ENCODE results near the gene PLA2G4D. TPM values are rescaled to one million over a fixed set of nuclear protein-coding genes. Genes with fewer than 3 reads are reported as not detected.

Gene PLA2G4D
- total and polyA plus RNA-seq, 2 donors (not counting 1 experiment from before 2014, with no cell fraction given): not detected

DNA sequence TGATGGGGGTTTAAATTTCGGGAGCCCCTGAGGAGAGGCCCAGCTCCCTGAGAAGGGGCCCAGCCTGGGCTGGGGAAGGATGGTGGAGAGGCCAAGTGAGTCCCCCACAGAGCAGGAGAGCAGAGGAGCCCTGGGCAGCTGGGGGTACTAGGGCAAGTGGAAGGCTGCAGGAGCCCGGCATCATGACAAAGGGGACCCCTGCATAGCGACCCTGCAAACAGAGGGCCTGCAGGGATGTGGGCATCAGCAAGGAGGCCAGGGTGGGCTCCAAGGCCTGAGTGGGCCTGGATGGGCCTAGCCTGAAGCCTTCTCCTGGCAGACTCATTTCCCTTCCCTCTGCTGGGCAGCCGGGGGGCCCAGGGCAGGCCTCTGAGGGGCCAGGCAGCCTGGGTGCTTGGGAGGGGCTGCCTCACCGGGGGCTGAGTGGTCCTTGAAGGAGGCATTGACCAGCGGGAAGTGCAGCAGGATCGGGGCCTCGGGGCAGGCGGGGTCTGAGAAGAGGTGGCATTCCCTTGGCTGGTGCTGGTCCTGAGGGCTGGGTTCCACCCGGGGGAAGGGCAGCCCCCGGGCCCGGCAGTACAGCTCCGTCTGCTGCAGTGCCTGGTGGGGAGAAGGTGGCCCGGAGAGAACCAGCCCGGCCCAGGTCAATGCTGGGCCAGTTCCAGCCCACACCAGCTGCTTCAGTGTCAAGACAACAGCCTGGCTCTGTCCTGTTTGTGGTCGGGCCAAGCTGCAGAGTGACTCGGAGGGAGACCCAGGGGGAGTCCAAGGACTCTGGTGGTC lies 24.7 kb downstream of the PLA2G4D start:
- TF ChIP-seq, protein P1, sequence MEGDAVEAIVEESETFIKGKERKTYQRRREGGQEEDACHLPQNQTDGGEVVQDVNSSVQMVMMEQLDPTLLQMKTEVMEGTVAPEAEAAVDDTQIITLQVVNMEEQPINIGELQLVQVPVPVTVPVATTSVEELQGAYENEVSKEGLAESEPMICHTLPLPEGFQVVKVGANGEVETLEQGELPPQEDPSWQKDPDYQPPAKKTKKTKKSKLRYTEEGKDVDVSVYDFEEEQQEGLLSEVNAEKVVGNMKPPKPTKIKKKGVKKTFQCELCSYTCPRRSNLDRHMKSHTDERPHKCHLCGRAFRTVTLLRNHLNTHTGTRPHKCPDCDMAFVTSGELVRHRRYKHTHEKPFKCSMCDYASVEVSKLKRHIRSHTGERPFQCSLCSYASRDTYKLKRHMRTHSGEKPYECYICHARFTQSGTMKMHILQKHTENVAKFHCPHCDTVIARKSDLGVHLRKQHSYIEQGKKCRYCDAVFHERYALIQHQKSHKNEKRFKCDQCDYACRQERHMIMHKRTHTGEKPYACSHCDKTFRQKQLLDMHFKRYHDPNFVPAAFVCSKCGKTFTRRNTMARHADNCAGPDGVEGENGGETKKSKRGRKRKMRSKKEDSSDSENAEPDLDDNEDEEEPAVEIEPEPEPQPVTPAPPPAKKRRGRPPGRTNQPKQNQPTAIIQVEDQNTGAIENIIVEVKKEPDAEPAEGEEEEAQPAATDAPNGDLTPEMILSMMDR (conservative IDR thresholded peaks at IDR 0.05 in 1 of 2, IDR thresholded peaks at IDR 0.05 in 1 of 2; ENCODE audit: low read depth in 1 of 2, low read length in 2 of 2): no peak
- TF ChIP-seq EZH2 (IDR thresholded peaks at IDR 0.05; ENCODE audit: low read length, missing control alignments): no peak
- Histone ChIP-seq H3K4me3 (replicated peaks in 1 of 4; ENCODE audit: control extremely low read depth in 1 of 4, insufficient read depth in 1 of 4, low read depth in 3 of 4, low read length in 4 of 4) (no peak overlapping the region), H3K79me2 (ENCODE audit: control insufficient read depth, insufficient read depth, low read length) (no peaks in the 10 kb centered on the region), H2AFZ (ENCODE audit: low read length) (no peak overlapping the region), H3K27ac (ENCODE audit: insufficient read depth, low read length) (no peak overlapping the region), H3K36me3 (ENCODE audit: control insufficient read depth, insufficient read depth, low read length) (no peaks in the 10 kb centered on the region), H4K20me1 (ENCODE audit: control insufficient read depth, extremely low read depth, insufficient read depth, low read length) (no peaks in the 10 kb centered on the region), H3K9me3 (ENCODE audit: control insufficient read depth, insufficient read depth, low read depth, low read length) (no peaks in the 10 kb centered on the region), H3K4me2 (ENCODE audit: extremely low read depth, insufficient read depth, low read length) (no peak overlapping the region), H3K27me3 (ENCODE audit: control insufficient read depth, insufficient read depth, low read length) (peaks cover 11% of the 10 kb centered on the region), H3K9ac (ENCODE audit: insufficient read depth, low read length) (no peak overlapping the region), H3K4me1 (ENCODE audit: control insufficient read depth, extremely low read depth, insufficient read depth, low read length) (no peaks in the 10 kb centered on the region)
- no peak for DNase-seq (ENCODE audit: low read depth in 2 of 2)

DNA sequence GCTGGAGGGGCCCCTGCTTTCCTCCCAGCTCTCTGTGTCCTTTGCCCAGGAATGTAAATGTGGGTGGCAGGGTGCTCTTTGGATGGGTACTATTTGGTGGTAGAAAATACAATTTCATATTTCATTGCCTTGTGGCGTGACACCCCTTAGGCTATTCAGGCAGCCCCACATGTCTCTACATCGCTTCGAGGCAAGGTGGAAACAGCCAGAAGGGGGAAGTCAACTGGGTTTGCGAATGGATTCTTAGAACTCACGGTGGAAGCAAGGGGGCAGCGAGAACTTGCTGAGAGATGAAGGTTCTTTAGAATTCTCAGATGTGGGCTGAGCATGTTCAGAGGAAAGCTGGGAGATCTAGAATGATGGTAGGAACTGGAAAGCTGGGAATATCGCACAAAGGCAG lies 25.3 kb downstream of the PLA2G4D start:
- H4K20me1 ChIP-seq (ENCODE audit: control insufficient read depth, extremely low read depth, insufficient read depth, low read length): no peaks in the 10 kb centered on the region
- H3K4me3 ChIP-seq (replicated peaks in 1 of 4; ENCODE audit: control extremely low read depth in 1 of 4, insufficient read depth in 1 of 4, low read depth in 3 of 4, low read length in 4 of 4): no peak overlapping the region
- H3K36me3 ChIP-seq (ENCODE audit: control insufficient read depth, insufficient read depth, low read length): no peaks in the 10 kb centered on the region
- H2AFZ ChIP-seq (ENCODE audit: low read length): no peak overlapping the region
- no peak overlapping the region for H3K4me2 ChIP-seq (ENCODE audit: extremely low read depth, insufficient read depth, low read length)
- no peak overlapping the region for H3K27ac ChIP-seq (ENCODE audit: insufficient read depth, low read length)
- H3K27me3 ChIP-seq (ENCODE audit: control insufficient read depth, insufficient read depth, low read length): peaks cover 11% of the 10 kb centered on the region
- DNase-seq (ENCODE audit: low read depth in 2 of 2): no peak
- no peaks in the 10 kb centered on the region for H3K79me2 ChIP-seq (ENCODE audit: control insufficient read depth, insufficient read depth, low read length)
- H3K4me1 ChIP-seq (ENCODE audit: control insufficient read depth, extremely low read depth, insufficient read depth, low read length): no peaks in the 10 kb centered on the region
- H3K9me3 ChIP-seq (ENCODE audit: control insufficient read depth, insufficient read depth, low read depth, low read length): no peaks in the 10 kb centered on the region
- TF ChIP-seq, protein P1 (conservative IDR thresholded peaks at IDR 0.05 in 1 of 2, IDR thresholded peaks at IDR 0.05 in 1 of 2; ENCODE audit: low read depth in 1 of 2, low read length in 2 of 2): no peak
- no peak for TF ChIP-seq EZH2 (IDR thresholded peaks at IDR 0.05; ENCODE audit: low read length, missing control alignments)
- H3K9ac ChIP-seq (ENCODE audit: insufficient read depth, low read length): no peak overlapping the region

DNA sequence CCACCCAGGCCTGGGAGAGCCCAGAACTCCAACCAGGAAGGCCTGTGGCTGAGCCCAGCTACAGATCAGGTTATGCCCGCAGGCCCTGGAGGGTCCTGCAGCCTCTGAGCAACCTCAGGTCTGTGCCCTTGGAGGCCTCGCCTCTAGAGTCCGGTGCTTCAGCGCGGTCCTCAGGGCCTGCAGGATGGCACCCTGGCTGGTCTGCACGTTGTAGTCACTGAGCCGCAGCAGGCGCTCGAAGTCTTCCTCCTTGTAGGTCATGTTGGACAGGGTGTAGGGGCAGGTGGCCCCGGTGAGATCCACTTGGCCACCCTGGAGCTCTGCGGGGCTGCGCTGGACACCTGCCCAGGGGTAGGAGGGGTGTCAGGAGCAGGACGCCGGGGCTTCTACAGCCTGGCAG lies 25.8 kb downstream of the PLA2G4D start:
- H2AFZ ChIP-seq (ENCODE audit: low read length): no peak overlapping the region

More for the DNA sequence above, 25.8 kb downstream of the PLA2G4D start:
- Histone ChIP-seq H3K9me3 (ENCODE audit: control insufficient read depth, insufficient read depth, low read depth, low read length) (no peaks in the 10 kb centered on the region), H3K27me3 (ENCODE audit: control insufficient read depth, insufficient read depth, low read length) (peaks cover 11% of the 10 kb centered on the region), H3K27ac (ENCODE audit: insufficient read depth, low read length) (no peak overlapping the region), H3K4me2 (ENCODE audit: extremely low read depth, insufficient read depth, low read length) (no peak overlapping the region), H3K79me2 (ENCODE audit: control insufficient read depth, insufficient read depth, low read length) (no peaks in the 10 kb centered on the region), H3K9ac (ENCODE audit: insufficient read depth, low read length) (no peak overlapping the region), H3K4me3 (replicated peaks in 1 of 4; ENCODE audit: control extremely low read depth in 1 of 4, insufficient read depth in 1 of 4, low read depth in 3 of 4, low read length in 4 of 4) (no peak overlapping the region), H4K20me1 (ENCODE audit: control insufficient read depth, extremely low read depth, insufficient read depth, low read length) (no peaks in the 10 kb centered on the region), H3K4me1 (ENCODE audit: control insufficient read depth, extremely low read depth, insufficient read depth, low read length) (no peaks in the 10 kb centered on the region), H3K36me3 (ENCODE audit: control insufficient read depth, insufficient read depth, low read length) (no peaks in the 10 kb centered on the region)
- TF ChIP-seq, protein P1 (conservative IDR thresholded peaks at IDR 0.05 in 1 of 2, IDR thresholded peaks at IDR 0.05 in 1 of 2; ENCODE audit: low read depth in 1 of 2, low read length in 2 of 2): no peak
- TF ChIP-seq EZH2 (IDR thresholded peaks at IDR 0.05; ENCODE audit: low read length, missing control alignments): no peak
- DNase-seq (ENCODE audit: low read depth in 2 of 2): no peak
